ENCODE data around the gene NINJ1.

NINJ1 gene

DNA sequence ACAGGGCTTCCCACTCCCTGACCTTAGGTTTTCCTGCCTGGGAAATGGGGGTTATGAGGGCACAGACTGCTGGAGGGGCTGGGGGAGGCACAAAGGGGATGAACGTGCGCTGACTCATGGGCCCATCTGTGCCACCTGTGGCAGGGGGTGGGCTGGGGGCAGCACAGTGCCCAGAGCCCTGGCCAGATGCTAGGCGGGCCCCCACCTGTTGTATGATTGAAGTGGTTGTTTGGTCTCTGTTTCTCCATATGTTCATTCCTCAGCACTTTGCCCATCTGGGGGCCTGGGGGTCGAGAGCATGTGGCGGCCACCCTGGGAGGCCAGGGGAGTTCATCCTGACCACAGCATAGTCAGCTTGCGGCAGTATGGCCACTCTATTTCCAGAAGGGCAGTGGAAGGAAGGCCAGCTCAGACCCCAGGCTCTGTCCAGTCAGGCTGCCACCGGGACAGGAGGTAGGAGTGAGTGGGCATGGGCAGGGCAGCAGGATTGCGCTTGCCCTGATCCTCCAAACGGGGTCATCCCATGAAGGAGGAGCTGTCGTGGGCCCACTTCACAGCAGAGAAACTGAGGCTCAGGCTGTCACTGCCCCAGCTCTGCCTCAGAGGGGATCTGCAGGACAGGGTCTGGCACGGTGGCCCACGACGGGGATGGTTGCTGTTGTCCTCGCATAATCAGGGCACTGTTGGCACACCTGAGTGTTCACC lies 841 bp upstream of the NINJ1 start:
- DNase-seq (ENCODE audit: low spot score) = no peak
- in situ Hi-C loops (cut with MboI; ENCODE audit: low pct_unique_long_range_greater_than_20kb, low sequenced_read_pairs, unreplicated experiment) = no loop called here
- TF ChIP-seq, protein P1, sequence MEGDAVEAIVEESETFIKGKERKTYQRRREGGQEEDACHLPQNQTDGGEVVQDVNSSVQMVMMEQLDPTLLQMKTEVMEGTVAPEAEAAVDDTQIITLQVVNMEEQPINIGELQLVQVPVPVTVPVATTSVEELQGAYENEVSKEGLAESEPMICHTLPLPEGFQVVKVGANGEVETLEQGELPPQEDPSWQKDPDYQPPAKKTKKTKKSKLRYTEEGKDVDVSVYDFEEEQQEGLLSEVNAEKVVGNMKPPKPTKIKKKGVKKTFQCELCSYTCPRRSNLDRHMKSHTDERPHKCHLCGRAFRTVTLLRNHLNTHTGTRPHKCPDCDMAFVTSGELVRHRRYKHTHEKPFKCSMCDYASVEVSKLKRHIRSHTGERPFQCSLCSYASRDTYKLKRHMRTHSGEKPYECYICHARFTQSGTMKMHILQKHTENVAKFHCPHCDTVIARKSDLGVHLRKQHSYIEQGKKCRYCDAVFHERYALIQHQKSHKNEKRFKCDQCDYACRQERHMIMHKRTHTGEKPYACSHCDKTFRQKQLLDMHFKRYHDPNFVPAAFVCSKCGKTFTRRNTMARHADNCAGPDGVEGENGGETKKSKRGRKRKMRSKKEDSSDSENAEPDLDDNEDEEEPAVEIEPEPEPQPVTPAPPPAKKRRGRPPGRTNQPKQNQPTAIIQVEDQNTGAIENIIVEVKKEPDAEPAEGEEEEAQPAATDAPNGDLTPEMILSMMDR (IDR thresholded peaks at IDR 0.05; ENCODE audit: extremely low read depth, insufficient read depth, missing control alignments) = no peak

DNA sequence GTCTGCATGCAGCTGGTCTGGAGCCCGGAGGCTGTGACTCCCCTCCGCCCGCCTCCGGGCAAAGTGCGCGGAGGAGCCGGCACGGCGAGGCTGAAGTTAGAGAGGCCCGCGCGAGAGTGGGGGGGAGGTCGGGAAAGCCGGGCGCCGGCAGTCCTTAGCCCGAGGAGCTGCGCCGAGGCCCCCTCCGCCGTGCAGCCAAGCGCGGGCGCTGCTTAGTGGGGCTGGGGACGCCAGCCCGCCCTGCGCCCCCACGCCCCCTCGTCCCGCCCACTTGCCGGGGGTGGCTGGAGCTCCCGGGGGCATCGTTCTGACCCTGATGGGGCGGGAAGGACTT lies 403 bp downstream of the NINJ1 start:
- peak; percentile 89 for DNase-seq (ENCODE audit: low spot score)
- TF ChIP-seq, protein P1 (IDR thresholded peaks at IDR 0.05; ENCODE audit: extremely low read depth, insufficient read depth, missing control alignments) = no peak
- in situ Hi-C loops (cut with MboI; ENCODE audit: low pct_unique_long_range_greater_than_20kb, low sequenced_read_pairs, unreplicated experiment) = no loop called here

DNA sequence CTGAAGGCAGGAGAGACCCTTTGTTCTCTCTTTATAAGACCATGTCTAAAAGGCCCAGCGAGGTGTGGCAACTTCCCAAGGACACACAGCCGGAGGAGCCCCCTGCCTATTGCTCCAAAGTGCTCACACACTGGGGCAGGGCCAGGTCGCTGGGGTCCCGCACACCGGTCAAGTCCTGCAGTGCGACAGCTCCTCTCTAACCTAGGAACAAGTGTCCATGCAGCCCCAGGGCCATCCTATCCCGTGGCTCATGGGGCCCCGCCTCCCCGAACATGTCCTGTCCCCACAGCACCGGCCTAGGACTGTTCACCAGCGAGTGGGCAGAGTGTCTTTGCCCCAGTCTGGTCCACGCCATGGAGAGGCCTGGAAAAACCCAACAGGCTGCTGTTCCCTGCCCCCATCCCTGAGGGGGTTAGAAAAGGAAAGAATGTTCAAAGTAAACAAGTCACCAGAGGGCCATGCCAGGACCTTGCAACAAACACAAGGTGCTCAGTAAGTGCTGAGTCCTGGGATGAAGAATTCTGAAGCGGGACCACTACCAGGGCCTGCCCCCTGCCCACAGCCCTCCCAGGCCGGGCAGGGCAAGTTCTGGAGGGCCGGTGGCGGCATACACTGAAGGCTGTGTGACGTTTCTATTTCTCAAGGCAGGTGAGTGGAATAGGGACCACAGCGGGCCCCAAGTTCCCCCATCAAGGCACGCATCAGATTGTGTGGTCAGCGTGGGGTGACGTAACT lies 938 bp downstream of the NINJ1 start:
- in situ Hi-C loops (cut with MboI; ENCODE audit: low pct_unique_long_range_greater_than_20kb, low sequenced_read_pairs, unreplicated experiment) = no loop called here
- no peak for DNase-seq (ENCODE audit: low spot score)
- TF ChIP-seq, protein P1 (IDR thresholded peaks at IDR 0.05; ENCODE audit: extremely low read depth, insufficient read depth, missing control alignments) = no peak

DNA sequence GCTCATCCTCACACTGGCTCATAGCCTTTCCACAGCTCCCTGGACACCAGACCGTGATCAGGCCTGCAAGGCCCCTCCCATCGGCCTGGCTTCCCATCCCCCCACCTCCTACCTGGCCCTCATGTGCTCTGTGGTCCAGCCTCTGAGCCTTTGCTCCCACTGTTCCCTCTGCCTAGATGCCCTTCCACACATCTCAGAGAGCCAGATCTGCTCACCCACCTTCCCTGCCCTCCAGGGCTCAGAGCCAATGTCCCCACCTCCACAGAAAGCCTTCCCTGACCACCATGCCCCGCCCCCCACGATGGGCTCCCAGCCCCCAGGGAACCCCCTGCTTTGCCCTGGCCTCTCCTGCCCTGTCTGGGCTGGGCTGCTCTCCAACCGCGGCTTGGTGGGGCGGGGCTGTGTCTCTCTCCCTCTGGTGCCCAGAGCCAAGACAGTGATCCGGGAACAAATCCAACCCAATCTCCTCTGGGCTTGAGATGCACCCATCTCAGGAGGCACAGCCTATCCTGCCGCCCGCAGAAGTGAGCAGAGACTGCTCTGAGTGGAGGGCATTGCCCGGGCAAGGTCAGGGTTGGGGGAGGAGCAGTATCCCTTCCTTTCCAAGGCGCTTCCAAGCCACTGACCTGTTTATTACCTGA lies 1.6 kb downstream of the NINJ1 start:
- in situ Hi-C loops (cut with MboI; ENCODE audit: low pct_unique_long_range_greater_than_20kb, low sequenced_read_pairs, unreplicated experiment) = no loop called here
- TF ChIP-seq, protein P1 (IDR thresholded peaks at IDR 0.05; ENCODE audit: extremely low read depth, insufficient read depth, missing control alignments) = no peak
- DNase-seq (ENCODE audit: low spot score) = no peak

DNA sequence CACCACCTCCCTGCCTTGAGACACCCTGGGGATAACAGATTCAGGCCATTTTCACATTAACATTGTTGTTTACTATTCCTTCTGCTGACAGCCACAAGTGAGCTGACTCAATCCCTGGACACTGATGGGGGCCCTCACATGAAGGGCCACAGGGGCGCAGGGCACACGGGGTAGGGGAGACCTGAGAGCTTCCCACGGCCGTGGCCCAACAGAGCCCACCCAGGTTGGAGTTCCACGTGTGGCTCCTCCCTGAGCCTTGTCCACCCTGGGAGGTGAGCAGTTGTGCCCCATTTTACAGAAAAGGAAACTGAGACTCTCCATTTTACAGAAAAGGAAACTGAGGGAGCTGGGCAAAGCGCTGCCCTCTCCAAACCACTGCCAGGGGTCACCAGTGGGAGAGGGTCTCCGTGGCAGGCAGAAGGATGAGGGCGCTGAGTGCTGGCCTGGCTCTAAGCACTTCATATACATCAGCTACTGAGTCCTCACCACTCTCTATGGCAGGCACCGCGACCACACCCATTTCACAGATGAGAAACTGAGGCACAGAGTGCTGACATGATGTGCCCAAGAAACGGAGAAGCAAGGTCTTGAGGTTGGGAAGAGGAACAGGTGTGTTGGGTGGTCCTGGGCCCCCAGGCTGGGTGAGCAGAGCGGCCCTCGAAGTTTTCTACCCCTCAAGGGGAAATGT lies 2.3 kb downstream of the NINJ1 start:
- DNase-seq (ENCODE audit: low spot score) = no peak
- TF ChIP-seq, protein P1 (IDR thresholded peaks at IDR 0.05; ENCODE audit: extremely low read depth, insufficient read depth, missing control alignments) = no peak
- in situ Hi-C loops (cut with MboI; ENCODE audit: low pct_unique_long_range_greater_than_20kb, low sequenced_read_pairs, unreplicated experiment) = no loop called here

DNA sequence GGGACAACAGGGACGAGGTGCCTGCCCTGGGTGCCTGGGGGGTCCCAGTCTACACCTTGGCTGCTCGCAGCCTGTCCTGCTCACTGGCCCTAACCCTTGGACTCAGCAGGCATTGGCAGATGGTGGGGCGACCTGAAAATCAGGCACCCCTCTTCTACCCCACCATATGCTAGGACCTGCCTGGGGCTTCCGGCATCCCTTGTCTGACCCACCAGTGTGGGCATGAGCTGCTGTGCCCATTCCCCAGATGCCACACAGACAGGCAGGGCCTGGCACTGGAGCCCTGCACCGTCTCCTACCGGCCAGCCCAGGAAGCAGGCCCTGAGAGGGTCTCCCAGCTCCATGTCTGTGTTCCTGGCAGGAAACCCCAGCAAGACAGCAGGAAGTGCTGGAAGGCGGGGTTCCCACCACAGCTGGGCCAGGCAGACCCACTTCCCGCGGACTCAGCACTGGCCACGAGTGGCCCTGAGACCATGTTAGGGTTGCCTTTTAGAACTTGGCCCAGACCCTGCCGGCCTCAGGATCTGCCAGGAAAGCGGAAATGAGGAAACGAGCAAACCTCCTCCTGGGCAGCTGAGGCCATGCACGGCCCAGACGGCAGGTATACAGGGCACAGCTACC lies 3.1 kb downstream of the NINJ1 start:
- TF ChIP-seq, protein P1 (IDR thresholded peaks at IDR 0.05; ENCODE audit: extremely low read depth, insufficient read depth, missing control alignments) = no peak
- no peak for DNase-seq (ENCODE audit: low spot score)

More for the DNA sequence above, 3.1 kb downstream of the NINJ1 start:
- in situ Hi-C loops (cut with MboI; ENCODE audit: low pct_unique_long_range_greater_than_20kb, low sequenced_read_pairs, unreplicated experiment) = no loop called here
